Upper lobe of left lung (tissue), 4 donors: ENCODE measurements around the gene NFATC3.

Source experiments
- POLR2AphosphoS5 ChIP-seq, 2 donors: sonication (generic); formaldehyde crosslinking; IDR thresholded peaks; one replicate each; pipeline ENCODE4 v1.5.1; 2017; ENCODE audit warnings: antibody characterized with exemption in 2 of 2
- TF ChIP-seq, protein P1 (sequence below), 6 experiments: fragments of 450-650 bp in 4 of 6; fragments of 200-600 bp in 2 of 6; sonication (generic) in 2 of 6; IDR thresholded peaks; one replicate each; pipeline ENCODE4 v1.5.1; 2016 to 2019; ENCODE audit warnings: antibody characterized with exemption in 6 of 6

DNA sequence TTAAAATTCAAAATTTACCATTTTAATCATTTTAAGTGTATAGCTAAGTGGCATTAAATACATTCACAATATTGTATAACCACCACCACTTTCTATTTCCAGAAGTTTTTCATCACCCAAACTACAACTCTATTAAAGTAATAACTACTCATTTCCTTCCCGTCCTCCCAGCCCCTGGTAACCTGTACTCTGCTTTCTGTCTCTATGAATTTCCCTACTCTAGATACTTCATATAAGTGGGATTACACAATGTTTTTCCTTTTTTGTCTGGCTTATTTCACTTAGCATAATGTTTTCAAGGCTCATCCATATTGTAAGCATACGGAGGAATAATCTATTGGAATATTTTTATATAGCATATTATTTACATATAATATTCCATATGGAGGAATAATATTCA is 121.1 kb downstream of the NFATC3 start:
- TF ChIP-seq, protein P1, sequence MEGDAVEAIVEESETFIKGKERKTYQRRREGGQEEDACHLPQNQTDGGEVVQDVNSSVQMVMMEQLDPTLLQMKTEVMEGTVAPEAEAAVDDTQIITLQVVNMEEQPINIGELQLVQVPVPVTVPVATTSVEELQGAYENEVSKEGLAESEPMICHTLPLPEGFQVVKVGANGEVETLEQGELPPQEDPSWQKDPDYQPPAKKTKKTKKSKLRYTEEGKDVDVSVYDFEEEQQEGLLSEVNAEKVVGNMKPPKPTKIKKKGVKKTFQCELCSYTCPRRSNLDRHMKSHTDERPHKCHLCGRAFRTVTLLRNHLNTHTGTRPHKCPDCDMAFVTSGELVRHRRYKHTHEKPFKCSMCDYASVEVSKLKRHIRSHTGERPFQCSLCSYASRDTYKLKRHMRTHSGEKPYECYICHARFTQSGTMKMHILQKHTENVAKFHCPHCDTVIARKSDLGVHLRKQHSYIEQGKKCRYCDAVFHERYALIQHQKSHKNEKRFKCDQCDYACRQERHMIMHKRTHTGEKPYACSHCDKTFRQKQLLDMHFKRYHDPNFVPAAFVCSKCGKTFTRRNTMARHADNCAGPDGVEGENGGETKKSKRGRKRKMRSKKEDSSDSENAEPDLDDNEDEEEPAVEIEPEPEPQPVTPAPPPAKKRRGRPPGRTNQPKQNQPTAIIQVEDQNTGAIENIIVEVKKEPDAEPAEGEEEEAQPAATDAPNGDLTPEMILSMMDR (IDR thresholded peaks at IDR 0.05) = no peak
- no peak for TF ChIP-seq POLR2AphosphoS5 (IDR thresholded peaks at IDR 0.05)
